VCaP (cell line): Measurements from ENCODE around the gene KCNG3.

Experiments
- H3K27ac ChIP-seq: fragments of 450-650 bp; 2 replicates; pipeline ENCODE4 v1.5.1; 2017
- TF ChIP-seq, protein P1 (sequence below): fragments of 450-650 bp; conservative IDR thresholded peaks from 2 replicates; pipeline ENCODE4 v1.5.1; 2017; ENCODE audit warnings: mild to moderate bottlenecking, moderate library complexity

Gene KCNG3

DNA sequence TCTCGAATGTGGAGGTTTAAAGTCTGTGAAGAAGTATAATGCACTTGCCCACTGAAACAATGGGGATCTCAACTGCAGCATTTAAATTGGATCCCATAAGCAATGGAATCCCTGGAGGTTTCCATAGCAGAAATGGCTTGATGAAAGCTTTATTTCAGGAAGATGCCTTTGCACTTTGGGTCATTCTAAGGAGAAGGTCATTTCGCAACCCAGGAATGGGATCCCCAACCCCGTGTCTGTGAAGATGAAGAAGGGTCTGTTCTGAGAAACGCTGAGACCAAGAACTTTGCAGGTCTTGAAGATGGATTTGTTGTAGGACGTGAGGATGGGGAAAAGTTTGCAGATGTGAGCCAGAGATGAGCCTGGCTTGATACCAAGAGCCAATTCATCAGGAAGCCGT lies 1.8 kb upstream of the KCNG3 start:
- TF ChIP-seq, protein P1, sequence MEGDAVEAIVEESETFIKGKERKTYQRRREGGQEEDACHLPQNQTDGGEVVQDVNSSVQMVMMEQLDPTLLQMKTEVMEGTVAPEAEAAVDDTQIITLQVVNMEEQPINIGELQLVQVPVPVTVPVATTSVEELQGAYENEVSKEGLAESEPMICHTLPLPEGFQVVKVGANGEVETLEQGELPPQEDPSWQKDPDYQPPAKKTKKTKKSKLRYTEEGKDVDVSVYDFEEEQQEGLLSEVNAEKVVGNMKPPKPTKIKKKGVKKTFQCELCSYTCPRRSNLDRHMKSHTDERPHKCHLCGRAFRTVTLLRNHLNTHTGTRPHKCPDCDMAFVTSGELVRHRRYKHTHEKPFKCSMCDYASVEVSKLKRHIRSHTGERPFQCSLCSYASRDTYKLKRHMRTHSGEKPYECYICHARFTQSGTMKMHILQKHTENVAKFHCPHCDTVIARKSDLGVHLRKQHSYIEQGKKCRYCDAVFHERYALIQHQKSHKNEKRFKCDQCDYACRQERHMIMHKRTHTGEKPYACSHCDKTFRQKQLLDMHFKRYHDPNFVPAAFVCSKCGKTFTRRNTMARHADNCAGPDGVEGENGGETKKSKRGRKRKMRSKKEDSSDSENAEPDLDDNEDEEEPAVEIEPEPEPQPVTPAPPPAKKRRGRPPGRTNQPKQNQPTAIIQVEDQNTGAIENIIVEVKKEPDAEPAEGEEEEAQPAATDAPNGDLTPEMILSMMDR = no peak
- H3K27ac ChIP-seq = peak overlapping the region; percentile 88

DNA sequence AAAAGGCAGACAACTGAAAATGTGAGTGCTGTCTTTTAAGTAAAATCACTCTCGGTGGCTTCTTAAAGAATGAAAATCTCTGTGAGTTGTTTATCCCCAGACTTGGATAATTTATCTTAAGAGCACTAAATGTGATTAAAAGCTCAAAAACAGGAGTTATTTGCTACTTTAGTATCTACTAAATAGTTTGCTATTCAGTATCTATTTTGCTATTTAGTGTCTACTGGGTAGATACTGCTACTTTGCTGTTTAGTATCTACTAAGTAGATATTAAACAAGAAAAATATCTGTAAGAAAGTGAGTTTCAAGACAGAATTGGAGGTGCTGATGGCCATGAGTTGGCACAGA lies 1.4 kb upstream of the KCNG3 start:
- H3K27ac ChIP-seq = peak overlapping the region; percentile 88

DNA sequence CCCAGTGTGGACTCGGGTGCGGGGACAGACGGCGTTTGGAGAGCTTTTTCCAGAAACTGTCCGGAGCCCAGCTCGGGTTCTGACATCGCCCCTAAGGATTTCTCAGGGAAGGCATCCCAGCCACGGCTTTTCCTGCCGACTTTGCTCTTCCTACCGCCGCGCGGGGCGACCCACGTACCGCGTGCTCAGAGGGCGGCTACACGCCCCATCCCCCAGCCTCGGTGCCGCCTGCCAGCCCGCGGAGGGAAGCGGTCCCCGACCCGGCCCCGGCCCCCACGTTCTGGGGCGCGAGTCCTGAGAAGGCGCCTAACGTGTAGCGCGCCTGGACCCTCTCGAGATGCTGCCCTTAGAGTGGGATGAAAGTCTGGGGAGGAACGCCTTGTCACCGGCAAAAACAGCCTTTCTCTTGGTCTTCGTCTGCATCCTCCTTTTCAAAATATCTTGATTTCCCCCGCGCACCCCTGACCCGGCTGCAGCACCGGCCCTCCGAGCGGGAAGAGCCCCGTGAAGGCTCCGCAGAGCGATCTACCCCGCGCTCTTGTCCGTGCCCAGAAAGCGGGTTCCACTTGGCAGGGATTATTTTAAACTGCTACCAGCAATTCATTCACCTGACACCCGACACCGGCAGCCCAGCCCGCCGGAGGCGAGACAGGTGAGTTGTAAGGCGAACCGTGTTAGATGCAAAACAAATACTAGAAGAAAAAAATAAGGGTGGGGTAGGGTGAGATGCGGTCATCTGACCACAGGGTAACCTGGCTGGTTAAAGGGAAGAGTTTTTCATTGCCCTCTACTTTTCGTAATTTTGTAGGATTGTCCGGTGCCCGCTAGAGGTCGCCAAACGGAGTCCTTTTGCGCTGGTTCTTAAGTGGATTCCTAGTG lies 812 bp upstream of the KCNG3 start:
- TF ChIP-seq, protein P1 = peak; percentile 92
- peak overlapping the region; percentile 88 for H3K27ac ChIP-seq

More for the DNA sequence above, 1.4 kb upstream of the KCNG3 start:
- TF ChIP-seq, protein P1 = peak; percentile 65

DNA sequence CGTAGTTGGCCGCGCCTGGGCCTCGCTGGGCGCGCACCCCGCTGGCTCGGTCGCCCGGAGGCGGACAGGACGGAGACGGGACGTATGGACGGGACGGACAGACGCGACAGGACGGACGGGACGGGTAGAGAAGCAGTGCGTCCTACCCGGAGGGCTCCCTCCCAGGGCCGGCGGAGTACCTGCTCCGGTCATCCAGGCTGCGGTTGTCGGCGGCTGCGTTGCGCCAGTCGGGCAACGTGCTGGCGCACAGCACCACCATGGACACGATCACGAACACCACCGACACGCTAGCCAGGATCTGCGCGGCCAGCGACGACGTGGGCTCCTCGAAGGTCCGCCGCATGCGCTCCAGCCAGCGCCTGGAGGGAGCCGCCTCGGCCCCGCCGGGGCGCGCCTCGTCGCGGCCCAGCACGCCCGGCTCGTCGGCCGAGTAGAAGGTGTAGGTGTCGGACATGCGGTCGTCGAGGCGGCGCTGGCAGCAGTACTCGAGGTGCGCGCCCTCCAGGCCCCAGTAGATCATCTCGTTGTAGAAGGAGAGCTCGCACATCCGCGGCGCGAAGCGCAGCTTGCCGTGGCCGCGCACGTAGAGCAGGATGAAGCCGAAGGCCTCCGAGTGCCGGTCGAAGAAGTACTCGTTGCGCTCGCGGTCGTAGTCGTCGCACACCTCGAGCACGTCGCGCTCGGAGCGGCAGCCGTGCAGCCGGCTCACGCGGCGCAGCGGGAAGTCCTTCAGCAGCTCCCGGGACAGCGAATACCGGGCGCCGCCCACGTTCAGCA lies 903 bp downstream of the KCNG3 start:
- peak overlapping the region; percentile 88; the same call in 1 of the 2 replicates for H3K27ac ChIP-seq
- TF ChIP-seq, protein P1 = no peak

DNA sequence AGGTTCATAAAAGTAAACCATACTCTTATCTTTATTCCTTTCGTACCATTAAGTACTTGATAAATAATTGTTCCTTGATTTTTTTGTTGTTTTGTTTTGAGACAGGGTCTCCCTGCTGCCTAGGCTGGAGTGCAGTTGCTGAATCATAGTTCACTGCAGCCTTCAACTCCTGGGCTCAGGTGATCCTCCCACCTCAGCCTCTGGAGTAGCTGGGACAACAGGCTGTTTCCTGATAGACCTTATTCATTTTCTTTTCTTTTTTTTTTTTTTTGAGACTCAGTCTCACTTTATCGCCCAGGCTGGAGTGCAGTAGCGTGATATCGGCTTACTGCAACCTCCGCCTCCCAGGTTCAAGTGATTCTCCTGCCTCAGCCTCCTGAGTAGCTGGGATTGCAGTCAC lies 5.5 kb downstream of the KCNG3 start:
- TF ChIP-seq, protein P1 = no peak
- no peak overlapping the region for H3K27ac ChIP-seq

DNA sequence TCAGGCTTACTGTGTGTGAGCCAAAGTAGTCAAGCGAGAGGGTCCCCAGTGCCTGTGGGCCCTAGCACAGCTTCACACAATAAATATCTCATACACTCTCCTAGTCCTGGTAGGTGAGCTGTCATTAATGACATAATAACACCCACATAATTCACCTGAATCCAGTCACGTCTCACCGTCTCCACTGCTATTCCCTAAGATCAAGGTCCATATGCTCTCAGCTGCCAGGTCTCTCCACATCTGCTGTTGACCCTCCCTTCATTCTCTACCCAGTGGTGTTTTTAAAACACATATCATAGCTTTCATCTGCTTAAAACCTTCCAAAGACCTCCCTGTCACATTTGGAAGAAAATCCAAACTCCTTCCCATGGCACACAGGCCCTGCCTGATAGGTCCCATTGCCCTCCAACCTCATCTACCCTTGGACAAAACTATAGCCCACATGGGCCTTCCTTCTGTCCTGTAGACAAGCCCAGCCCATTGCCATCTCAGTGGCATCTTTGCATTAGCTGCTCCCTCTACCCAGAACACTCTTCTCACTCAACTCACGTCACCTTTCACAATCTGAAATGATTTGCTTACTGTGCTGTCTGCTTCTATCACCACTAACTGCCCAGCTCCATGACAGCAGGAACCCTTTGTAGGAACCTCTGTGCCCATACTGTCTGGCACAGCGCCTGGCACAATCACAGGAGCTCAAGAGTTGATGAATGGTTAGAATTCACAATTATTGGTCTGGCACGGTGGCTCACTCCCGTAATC lies 7.5 kb downstream of the KCNG3 start:
- TF ChIP-seq, protein P1 = no peak
- H3K27ac ChIP-seq = no peak overlapping the region

DNA sequence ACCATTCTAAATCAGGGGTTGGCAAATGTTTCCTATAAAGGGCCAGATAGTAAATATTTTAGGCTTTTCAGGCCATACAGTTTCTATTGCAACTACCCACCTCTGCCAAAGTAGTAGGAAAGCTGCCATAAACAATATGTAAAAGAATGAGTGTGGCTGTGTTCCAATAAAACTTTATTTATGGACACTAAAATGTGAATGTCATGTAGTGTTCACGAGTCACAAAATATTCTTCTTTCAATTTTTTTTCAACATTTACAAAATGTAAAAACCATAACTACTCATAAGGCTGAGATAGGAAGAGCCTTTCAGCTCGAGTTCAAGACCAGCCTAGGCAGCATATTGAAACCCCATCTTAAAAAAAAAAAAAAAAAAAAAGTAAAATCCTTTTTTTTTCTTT lies 13.4 kb downstream of the KCNG3 start:
- TF ChIP-seq, protein P1 = no peak
- H3K27ac ChIP-seq = no peak overlapping the region
